Activated CD4-positive, alpha-beta T cell treated with anti-CD3 and anti-CD28 coated beads for 1 hour (primary cell): Measurements from ENCODE around the gene MIF.
"Not testable (repeated sequence)": the region's sequence is repeated elsewhere in the genome, so short reads cannot be mapped to it uniquely, and the experiment has no call there.

ENCODE experiments used
- DNase-seq: peaks from one replicate; pipeline ENCODE4 v3.0.0-alpha.2; 2020

Gene MIF

DNA sequence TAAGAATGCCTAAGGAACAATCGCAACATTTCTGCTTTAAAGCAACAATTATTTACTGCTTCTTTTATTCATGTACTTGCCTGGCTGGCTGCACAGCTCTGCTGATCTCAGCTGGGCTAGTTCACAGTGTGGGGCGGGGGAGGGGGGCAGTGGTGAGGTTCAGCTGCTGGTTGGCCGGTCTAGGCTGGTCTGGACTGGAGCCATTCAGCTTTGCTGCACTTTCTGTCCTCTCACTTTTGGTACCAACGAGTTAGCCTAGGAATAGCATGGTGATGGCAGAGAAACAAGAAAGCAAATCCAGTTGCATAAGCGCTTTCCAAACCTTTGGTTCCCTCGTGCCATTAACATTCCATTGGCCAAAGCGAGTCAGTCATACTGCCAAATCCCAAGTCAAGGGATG lies 16.0 kb upstream of the MIF start:
- no peak for DNase-seq

DNA sequence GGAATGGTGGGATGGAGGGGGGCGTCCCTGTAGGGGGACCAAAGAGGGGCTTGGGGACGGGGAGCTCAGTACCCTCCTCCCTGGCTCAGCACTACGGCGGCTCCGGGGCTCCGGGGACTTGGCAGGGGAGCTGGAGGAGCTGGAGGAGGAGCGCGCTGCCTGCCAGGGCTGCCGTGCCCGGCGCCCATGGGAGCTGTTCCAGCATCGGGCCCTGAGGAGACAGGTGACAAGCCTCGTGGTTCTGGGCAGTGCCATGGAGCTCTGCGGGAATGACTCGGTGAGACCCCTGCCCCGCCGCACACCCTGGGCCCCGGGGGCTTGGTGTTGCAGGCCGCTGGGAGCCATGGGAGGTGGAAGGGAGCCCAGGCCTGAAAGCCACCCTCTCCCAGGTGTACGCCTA lies 11.8 kb upstream of the MIF start:
- DNase-seq: no peak

DNA sequence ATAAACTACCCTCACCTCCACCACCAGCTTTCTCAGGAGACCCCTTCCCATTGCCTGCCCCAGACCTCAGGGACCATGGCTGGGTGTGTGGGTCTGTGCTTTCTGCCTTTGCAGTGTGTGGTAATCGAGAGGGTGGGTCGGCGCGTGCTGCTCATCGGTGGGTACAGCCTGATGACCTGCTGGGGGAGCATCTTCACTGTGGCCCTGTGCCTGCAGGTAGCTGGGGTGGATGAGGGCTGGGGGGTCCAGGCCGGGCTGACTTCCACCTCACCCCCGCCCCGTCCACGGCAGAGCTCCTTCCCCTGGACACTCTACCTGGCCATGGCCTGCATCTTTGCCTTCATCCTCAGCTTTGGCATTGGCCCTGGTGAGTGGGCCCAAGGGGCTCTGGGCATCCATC lies 10.5 kb upstream of the MIF start:
- no peak for DNase-seq

DNA sequence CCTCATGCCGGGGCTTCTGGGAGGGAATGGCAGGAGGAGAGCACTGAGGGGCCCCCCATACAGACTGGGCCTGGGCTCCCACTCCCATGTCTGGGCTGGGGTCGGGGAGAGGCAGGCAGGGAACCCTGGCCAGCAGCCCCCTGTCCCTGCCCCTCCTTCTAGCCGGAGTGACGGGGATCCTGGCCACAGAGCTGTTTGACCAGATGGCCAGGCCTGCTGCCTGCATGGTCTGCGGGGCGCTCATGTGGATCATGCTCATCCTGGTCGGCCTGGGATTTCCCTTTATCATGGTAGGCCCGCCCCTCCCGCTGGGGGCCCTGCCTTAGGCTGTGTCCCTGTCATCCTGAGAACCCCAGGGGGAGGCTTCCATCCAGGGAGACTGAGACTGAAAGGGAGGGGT lies 10.0 kb upstream of the MIF start:
- DNase-seq: no peak

DNA sequence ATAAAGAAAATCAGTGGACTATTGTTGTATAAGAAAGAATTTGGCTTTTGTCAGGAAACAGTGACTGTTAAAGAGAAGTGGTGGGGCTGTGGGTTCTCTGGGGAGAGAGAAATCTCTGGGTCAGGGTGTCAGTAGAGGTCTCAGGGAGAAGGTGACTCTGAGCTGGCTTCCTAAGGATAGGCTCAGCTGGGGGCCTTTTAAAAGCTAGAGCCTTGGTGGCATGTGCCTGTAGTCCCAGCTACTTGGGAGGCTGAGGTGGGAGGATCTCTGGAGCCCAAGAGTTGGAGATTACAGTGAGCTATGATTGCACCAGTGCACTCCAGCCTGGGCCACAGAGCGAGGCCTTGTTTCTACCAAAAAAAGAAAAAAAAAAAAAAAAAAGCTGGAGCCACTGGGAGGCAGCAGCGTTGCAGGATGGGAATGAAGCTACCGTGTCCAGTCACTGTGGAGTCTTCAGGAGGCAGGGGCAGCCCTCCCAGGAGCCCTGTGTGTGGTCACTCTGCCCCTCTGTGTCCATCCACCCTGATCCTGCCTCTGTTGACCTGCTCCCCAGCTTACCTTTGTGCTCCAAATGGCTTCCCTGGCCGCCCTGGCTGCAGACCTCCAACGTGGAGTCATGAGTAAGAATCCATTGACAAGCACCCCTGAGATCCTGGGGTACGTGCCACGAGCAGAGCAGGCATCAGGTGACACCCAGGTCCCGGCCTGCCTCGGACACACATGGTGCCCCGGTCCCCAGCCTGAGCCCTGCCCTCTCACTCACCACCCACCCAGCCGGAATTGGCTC lies 5.4 kb upstream of the MIF start:
- DNase-seq: no peak

DNA sequence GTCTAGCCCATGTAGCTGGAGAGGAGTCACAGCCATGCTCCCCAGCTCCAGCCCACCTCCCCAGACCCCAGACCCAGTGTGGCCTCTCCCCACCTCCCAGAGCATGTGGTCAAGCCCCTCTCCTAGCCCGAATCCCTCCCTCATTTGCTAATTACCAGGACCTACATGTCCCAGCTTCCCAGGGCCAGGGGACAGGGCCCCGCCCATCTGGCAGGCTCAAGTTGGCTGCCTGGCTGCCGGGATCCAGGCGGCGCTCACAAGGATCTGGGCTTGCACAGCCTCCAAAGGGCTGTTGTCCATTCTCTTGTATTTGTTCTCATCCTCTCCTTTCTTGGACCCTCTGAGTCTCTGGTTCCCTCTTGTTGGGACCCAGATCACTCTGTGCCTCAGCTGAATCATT lies 4.6 kb upstream of the MIF start:
- DNase-seq: no peak

DNA sequence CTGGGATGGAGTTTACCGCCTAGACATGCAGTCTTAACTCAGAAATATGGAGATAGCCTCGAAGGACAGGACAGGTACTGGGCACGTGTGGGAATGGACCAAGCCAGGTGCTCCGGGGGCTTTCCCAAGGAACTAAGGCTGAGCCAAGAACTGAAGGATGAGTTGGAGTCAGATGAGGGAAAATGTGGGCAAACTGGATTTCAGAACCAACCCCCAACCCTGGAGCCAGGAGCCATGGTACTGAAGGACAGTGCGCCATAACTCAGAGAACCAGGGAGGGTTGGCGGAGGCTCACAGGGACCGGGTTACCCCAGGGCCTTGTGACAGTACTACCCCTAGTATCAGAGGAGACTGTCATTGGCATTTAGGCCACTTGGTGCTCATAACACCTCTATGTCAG lies 2.5 kb upstream of the MIF start:
- DNase-seq: no peak

DNA sequence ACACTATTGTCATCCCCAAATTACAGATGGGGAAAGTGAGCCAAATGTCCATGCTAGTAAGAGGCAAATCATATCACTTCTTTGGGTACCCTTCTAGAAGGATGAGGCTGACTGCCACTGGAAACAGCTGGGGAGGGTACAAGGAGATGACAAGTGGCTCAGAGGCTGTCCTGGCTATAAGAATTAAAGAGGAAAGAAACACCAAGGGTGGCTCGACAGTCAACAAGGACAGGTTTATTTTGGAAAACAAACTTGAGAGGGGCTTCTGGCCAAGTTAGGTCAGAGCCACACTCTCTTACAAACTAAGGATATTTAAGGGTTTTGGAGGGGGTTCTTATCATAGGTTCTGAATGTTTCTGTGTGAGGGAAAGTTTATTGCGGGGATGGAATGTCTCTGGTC lies 2.1 kb upstream of the MIF start:
- DNase-seq: no peak

DNA sequence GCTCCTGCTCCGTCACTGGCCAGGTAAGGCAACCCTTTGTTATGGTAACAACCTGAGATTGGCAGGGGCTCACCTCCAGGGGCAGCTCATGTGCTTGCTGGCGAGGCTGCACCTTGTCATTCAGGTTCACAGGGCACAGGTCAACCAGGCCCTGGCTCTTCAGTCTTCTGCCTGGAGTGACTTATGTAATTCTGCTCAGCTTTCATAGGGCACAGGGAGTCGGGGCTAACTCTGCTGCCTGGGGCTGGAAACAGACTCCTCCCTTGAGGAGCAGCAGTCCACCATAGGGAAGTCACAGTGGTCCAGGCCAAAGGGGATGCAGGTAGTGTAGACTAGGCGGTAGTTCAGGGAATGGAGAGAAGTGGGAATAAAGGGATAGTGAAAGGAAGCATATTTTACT lies 1.5 kb upstream of the MIF start:
- DNase-seq: no peak

DNA sequence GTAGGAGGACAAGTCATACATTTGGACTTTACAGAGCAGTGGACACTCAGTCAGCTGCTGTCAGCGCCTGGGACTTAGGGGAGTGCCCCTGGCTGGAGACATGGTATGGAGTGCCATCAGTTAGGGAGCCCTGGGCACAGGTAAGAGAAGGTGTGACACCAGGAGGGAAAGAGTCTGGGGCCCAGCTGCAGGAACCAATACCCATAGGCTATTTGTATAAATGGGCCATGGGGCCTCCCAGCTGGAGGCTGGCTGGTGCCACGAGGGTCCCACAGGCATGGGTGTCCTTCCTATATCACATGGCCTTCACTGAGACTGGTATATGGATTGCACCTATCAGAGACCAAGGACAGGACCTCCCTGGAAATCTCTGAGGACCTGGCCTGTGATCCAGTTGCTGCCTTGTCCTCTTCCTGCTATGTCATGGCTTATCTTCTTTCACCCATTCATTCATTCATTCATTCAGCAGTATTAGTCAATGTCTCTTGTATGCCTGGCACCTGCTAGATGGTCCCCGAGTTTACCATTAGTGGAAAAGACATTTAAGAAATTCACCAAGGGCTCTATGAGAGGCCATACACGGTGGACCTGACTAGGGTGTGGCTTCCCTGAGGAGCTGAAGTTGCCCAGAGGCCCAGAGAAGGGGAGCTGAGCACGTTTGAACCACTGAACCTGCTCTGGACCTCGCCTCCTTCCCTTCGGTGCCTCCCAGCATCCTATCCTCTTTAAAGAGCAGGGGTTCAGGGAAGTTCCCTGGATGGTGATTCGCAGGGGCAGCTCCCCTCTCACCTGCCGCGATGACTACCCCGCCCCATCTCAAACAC lies 850 bp upstream of the MIF start:
- DNase-seq: no peak

DNA sequence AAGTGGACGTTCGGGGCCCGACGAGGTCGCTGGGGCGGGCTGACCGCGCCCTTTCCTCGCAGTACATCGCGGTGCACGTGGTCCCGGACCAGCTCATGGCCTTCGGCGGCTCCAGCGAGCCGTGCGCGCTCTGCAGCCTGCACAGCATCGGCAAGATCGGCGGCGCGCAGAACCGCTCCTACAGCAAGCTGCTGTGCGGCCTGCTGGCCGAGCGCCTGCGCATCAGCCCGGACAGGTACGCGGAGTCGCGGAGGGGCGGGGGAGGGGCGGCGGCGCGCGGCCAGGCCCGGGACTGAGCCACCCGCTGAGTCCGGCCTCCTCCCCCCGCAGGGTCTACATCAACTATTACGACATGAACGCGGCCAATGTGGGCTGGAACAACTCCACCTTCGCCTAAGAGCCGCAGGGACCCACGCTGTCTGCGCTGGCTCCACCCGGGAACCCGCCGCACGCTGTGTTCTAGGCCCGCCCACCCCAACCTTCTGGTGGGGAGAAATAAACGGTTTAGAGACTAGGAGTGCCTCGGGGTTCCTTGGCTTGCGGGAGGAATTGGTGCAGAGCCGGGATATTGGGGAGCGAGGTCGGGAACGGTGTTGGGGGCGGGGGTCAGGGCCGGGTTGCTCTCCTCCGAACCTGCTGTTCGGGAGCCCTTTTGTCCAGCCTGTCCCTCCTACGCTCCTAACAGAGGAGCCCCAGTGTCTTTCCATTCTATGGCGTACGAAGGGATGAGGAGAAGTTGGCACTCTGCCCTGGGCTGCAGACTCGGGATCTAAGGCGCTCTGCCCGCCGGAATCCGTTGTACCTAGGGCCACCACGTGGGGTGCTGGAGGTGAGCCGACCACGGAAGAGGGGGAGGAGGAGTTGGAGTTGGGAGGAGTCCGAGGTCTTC lies 771 bp downstream of the MIF start:
- peak; percentile 37 for DNase-seq

DNA sequence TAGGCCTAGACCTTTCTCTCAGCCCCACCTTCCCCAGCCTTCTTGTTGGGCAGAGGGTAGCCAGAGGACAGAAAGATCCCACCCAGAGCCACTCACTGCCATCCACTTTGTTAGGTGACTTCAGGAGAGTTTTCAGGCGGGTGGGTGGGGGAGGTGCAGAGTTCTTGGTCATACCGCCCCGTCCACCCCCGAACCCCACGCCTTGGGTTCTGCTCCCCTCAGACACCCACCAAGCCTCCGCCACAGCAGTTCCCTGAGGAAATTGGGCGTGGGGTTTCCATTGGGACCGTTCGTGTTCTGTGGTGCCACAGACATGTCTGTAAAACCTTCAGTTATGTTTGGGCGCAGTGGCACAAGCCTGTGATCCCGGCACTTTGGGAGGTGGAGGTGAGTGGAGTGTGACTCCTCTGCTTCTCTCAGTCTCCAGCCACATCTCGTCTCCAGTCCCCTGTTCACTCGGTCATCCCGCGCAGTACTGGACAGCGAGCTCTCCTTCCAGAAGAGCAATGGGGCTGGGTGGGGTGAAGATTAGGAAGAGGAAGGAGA lies 1.5 kb downstream of the MIF start:
- no peak for DNase-seq

DNA sequence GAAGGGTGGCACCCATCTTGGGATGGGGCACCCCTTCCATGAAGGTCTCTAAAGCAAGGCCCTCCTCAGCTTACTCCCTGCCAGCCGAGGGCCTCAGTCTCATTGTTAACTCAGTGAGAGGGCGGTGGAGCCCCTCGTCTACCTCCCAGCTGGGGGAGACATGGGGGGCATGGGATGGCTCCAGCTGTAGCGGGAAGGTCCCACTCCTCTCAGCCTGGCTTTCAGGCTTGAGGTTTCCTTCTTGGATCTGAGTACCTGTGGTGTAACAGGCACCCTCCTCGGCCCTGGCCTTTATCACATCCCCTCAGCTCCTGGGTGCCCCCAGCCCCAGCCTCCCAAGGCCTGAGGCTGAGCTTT lies 2.0 kb downstream of the MIF start:
- no peak for DNase-seq

DNA sequence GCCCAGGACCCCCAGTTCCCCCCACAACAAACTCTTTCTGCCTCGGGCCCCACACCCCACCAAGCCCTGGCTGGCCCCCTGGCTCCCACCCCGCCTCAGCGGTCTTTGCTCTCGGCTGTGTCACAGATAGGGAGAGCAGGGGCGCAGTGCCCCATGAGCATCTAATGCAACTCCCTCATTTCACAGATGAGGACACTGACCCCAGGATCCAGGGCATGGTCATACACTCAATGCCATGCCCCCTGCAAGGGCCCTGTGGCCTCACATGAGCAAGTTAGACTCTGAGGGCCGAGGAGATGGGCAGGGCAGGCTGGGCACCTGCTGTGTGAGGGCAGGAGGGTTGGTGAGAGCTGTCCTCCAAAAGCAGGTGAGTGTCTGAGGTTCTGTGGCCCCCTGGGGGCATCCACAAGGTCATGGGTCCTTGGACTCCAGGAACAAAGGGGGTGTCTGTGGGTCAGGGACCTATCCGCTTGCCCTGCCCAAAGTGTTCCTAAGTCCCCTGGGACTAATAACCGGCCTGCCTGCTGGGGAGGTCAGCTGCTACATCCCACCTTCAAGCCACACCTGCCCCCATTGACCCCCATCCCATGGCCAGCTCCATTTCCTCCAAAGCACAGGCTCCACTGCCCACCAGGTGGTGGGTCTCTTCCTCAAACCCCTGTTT lies 2.5 kb downstream of the MIF start:
- DNase-seq: no peak

DNA sequence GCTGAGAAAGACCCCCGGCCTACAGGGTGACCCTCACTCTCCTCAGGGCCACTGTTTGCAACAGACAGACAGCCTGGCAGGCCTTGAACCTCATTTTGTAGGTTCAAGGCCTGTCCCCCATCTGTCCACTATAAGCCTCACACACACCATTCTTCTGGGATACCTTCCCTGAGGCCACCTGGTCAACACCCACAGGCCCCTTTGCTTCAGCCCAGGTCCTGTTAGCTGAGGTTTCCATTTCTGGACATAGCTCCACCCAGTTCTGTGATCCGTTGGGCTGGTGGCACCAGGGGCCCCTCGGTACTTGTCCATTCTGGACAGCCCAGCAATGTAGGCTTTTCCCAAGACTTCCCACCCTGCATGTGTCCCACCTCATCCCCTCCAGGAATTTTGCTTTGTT lies 3.1 kb downstream of the MIF start:
- DNase-seq: no peak

DNA sequence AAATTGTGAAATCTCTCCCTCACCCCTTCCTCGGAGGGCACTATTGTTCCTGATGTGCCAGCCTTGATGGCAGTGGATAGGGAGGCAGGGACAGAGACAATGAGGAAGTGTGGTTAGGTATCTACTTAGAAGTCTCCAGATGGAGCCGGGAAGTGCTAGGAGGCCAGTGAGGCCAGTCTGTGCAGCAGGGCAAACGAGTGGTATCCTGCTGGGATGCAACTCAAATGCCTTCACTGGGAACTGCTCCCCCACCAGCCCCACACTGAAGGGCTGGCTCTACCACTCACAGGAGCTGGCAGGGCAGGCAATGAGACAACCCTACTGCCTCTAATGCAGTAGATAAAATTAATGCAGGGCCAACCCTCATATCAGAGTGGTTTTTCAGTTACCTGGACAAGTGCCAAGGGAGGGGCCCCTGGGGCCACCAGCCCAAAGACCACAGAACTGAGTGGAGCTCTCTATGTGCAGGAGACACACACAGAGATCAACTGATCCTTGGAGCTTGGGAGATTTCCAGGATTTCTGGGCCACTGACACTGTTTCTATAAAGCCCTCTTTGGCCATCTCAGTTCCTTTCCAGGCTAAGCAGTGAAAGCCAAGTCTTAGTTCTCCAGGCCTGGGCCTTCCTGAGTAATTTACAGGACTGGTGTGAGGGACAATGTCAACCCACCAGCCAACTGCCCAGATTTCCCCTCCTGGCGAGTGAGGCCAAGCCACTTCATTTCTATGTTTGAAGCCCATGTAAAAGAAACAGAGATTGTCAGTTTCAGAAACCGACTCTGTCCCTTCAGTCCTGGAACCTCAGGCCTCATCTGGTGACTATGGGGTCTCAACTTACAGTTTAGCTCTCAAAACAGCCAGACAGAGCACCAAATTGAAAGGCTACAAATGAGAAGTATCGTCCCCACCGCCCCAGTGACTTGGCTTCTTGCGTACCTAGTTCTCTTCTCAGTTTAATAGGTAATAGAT lies 4.1 kb downstream of the MIF start:
- no peak for DNase-seq

DNA sequence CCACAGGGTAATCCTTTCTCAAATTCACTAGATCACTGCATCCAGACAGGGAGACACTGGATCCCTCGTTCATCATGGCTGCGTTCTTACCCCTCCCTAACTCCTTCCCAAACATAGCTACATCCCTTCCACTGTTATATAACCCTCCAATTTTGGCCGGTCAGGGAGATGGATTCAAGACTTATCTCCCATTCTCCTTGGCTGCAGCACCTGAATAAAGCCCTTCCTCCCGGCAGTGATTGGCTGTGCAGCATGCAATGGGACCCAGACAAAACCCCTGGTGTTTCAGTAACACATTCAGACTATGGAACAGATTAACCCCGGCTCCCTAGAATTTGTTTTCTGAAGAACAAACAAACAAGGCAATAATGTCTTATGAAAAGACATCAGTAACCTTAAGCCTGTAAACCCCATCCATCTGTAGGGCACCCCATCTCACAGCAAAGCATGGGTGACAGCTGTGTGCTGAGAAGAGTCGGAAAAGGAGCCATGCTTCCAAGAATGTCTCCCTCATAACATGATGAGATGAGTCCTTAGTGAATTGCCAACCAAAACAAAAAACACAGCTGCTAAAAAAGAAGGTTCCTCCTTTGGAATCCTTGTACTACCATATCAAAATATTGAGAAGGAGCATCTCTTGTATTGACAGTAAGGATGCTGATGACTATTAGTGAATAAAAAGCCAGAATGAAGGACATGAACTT lies 5.0 kb downstream of the MIF start:
- no peak for DNase-seq

DNA sequence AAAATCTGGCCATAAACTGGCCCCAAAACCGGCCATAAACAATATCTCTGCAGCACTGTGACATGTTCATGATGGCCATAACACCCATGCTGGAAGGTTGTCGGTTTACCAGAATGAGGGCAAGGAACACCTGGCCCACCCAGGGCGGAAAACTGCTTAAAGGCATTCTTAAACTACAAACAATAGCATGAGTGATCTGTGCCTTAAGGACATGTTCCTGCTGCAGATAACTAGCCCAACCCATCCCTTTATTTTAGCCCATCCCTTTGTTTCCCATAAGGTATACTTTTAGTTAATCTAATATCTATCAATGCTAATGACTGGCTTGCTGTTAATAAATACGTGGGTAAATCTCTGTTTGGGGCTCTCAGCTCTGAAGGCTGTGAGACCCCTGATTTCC lies 6.0 kb downstream of the MIF start:
- DNase-seq: not testable (repeated sequence)

DNA sequence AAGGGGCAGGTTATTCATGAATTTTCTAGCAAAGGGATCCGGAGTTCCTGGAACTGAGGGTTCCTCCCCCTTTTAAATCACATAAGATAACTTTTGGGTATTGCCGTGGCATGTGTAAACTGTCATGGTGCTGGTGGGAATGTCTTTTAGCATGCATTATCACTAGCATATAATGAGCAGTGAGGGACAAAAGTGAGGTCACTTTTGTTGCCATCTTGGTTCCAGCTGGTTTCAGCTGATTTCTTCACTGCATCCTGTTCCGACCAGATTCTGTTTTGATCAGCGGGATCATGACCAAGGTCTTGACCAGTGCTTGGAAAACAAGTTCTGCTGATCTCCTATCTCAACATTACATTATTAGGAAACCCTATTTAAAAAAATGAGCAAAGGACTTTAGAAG lies 7.4 kb downstream of the MIF start:
- no peak for DNase-seq

DNA sequence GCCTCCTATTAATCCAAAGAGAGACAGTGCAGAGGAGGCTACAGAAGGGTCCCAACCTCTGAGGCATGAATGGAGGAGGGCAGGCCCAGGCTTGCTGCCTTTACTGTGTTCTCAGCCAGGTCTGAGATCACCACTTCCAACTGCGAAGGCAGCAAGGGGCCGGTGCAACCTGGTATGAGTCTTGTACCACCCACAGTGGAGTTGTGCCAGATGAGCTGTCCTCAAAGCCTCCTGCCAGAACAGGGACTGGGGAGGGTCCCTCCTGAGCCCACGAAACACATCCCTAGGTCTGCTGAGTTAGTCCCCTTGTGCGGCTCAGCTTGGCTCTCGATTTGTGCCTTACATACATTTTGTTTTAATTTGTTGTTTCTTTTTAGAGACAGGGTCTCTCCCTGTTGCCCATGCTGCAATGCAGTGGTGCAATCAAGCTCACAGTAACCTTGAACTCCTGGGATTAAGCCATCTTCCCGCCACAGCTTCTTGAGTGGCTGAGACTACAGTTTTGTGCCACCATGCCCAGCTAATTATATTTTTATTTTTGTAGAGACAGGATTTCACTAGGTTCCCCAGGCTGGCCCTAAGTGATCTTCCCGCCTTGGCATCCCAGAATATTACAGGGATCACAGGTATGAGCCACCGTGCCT lies 9.3 kb downstream of the MIF start:
- no peak for DNase-seq
